ENCODE measurements around the gene PRG2.

Gene PRG2, protein sequence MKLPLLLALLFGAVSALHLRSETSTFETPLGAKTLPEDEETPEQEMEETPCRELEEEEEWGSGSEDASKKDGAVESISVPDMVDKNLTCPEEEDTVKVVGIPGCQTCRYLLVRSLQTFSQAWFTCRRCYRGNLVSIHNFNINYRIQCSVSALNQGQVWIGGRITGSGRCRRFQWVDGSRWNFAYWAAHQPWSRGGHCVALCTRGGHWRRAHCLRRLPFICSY

DNA sequence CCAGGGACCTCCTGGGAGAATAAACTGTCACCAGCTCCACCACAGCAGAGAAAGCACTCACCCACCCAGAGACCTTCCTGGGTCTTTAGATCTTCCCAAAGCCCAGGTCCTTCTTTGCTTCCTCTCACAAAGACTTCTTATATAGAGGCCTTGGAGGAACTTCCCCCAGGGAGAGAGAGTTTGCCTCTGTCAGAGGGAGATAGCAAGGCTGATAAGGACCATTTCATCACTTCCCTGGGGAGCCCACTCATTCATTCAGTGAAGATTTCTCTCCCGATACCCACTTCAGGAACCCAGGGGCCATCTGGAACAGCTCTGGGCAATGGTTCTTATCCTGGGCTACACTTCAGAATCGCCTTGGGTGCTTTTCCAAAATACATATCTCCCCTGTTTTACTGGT, at the start of gene PRG2:
PRG2 (minus strand) TSS at position 116 of the 400 bp plus-strand sequence. CDS start 706 bp downstream, outside the sequence.
- no peak for DNase-seq

DNA sequence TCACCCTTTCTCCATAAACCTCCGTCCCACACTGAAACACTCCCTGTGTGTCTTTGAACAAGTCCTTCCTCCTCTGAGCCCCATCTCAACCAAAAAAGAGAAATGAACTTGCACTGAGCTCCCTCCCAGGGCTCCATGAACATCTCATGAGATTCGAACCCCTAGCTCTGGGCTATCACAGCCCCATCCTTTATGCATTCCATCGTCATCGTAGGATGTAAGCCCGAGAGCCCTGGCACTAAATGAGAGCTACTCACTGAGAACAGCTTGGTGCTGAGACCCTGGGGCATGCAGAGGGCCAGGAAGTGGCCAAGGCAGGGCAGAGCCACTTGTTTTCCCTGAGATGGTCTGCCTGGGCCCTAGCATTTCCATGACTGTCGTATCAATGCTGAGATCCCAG, 49.3 kb upstream of the PRG2 start:
- no peak for DNase-seq

DNA sequence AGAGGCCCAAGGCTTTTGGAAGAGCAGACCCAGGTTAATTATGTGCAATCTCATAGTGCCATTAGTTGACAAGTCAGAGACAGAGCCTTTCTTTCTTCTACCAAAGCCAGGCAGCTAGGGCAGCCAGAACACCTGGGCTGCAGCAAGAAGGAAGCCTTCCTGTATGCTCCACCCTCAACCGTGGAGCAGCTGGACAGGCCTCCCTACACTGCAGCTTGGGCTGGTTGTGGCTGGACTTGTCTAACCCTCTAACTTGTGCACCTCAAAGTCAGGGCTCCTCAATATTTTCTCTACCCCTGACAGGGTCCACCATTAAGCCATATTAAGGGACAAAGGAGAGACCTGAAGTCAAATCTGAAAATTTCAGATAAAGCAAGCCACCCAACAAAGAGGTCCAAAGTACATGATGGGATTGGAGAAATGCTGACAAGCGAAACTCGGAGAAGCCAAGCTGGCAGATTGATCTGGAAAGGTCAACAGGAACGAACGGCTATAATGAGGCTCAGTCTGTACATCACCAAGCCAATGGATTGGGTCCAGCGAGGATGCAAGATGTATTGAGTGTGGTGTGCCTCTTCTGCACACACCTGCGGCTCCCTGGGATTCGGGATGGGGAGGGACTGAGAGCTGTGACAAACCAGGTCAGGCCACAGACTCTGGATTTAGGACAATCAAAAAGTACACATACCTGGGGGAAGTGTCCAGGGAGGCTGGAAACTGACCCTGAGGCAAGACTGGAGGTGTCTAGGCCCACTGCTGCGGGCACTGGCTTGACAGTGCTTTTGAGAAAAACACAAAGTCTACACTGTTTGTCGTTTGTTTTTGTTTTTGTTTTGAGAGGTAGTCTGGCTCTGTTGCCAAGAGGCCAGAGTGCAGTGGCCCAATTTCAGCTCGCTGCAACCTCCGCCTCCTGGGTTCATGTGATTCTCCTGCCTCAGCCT, 48.2 kb upstream of the PRG2 start:
- DNase-seq, result no peak

DNA sequence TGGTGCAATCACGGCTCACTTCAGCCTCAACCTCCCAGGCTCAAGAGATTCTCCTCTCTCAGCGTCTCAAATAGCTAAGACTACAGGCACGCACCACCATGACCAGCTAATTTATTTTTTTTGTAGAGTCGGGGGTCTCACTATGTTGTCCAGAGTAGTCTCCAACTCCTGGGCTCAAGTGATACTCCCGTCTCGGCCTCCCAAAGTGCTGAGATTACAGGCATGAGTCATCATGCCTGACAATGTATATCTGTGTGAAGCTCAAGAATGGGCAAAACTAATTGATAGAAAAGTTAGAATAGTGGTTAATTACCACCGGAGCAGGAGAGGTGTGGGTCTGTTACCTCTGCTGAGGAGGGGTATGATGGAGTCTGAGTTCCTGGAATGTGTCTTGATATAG, 45.6 kb upstream of the PRG2 start:
- no peak for DNase-seq

DNA sequence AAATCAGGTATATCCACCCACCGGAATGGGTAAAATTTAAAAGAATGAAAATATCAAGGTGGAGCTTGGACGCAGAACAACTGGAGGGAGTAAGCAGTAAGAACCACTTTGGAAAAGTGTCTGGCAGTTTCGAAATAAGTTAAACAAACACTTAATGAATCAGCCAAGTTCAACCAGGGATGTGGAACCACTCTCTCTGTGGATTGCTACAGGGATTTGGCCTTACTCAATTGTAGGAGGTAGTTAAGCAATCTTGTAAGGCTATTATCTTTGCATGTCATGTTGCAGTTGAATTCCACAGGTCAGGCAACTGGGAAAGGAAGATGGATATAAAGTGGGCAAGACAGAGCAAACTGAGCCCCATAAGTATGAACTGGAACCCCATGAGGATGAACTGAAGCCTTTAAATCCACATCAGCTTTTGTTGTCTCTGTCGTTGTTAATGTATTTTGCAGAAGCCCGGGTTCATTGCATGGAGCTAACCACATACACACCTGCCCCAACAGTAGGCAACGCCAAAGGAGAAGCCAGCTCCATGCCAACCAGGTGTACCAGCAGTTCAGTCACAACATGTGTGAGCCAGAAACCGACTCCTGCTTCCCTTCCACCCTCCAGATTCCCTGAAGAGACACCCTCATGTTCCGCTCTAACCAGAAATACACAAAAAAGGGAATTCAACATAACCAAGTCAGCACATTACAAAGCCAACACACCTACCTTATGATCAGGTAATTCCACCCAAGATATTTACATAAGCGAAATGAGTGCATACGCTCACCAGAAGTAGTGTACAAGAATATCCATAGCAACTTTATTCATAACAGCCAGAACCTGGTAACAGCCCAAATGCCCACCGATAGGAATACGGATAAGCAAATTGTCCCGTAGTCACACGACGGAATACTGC, 44.4 kb upstream of the PRG2 start:
- no peak for DNase-seq

DNA sequence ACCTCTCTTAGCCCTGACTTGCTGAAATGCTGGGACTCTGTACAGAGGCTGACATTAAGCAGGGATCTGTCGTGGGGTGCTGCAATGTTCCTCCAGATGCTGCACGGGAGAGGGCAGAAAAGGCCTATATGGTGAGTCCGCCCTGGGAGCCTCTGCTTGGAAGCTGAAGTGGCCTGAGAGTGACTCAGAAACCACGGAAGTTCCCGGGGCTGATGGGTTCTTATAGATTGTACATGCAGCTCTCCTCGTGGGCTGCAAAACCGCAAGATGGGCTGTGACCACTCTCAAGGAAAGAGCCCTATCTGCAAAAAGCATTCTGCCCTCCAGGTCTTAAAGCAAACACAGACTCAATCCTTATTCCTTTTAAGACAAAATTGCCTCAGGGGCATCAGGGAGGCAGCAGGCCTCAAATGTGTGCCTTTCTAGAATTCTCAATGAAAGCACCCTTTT, 42.3 kb upstream of the PRG2 start:
- no peak for DNase-seq

DNA sequence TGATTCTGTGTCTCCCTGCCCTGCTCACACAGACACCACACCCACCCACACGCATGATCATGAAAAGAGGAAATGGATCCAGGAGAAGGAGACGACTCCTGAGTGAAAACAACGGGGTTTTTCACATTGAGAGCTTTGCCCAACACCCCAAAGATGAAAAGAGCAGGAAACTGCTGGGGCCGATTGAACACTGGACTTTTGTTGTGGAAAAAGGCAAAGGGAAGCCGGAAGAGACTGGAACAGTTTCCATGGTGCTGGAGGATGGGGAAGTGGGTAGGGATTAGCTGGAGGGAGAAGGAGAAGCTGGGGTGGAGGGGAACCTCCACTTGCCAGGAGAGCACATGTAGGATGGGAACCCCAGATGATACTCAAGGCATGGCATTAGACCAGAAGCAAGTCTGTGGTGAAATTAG, 41.7 kb upstream of the PRG2 start:
- DNase-seq, result no peak

DNA sequence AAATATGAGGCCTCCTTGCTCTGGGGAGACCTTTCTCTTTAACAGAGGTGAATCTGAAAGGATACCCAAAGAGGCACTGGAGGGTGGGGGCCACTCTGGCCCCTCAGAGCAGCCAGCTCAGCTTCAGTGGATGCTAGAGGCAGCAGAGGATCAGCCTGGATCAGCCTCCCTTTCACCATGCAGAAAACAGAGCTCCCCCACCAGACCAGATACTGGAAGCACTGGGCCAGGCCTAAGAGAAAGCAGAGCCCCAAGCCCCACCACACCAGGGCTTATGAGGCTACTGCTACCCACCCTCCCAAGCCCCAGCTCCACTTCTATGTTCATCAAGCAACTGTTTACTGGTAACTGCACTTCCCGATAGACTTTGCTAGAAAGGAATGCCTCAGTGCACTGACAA, 40.5 kb upstream of the PRG2 start:
- no peak for DNase-seq

DNA sequence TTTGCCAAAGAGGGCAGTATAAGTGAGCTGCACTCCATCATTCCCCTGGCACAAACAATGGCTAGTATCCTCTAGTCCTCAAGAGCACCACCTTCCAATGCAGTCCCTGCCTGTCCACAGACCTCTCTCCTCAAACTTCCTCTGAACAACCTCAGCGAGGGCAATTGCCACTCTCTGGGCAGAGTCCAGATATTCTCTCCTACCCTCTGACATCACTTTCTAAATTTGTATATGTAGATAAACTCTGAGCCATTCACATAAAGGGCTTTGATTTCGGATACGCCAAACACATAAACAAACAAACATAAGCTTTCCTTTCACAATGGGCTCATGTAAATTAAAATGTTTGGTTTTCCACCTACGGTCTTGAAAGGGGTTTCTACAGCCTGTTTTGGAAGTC, 39.5 kb upstream of the PRG2 start:
- DNase-seq, result no peak

DNA sequence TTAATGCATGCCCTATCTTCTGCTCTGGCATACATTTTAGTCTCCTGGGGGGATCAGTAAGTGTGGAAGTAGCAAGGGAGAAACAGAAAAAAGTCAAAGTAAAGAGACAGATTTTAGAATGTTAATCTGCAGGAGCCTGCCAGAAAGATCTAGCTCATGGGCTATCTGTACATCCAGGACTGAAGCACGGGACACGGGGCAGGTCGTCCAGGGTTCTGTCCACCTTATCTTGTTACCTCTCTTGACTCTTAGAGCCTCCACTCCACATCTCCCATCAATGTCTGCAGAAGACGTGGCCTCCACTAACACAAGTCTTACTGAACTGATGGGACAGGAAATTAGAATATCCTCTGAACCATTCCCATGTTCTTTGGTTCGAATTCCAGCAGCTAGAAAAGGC, 38.2 kb upstream of the PRG2 start:
- DNase-seq, result no peak

DNA sequence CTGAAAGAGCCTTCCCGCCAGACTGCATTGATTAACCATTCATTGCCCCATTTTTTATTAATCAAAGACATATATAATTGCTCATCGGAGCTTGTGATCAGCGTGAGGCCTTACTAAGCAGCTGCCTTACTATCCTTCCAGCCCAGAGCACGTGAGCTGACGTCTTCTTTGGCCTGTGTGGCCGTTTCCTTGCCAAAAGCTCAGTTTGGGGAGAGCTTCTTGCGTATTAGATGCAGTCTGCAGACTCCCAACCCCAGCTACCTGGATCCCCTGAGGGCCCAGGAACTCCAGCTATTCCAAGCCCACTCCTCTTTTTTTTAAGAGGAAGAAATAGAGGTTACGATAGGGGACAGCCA, 37.3 kb upstream of the PRG2 start:
- no peak for DNase-seq

DNA sequence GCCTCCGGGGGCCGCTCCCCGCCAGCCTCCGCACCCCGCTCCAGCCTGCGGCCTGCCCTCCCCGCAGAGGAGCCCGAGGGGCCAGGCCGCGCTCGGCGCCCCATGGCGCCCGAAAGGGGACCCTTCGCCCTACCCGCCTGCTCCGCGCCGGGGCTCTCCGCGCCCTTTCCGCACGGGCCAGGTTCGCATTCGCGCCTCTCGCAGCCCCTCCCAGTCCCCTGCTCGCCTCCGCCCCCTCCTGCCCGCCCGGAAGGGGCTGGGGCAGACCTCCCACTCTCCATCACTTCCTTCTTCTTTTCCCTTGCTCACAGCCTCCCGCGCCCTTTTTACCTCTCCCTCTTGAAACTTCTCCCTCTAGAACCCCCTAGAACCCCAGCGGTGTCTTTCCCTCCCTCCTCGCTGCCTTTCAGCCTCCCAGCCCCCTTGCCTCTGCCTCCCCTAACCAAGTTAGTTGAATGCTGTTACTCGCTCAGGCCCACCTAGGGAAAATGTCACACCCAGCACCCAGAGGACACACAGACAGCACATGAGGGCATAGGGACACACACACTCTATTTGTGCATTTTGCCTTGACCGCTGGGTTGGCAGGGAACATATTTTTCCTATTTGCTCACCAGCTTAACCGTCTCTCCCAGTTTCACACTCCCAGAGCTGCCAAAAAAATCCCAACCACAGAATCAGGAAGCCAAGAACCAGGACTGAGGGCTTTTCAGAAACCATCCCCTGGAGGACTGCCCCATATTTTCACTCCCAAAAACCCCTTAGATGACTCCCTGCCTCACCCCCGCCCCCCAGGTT, 36.7 kb upstream of the PRG2 start, which contains the start of gene SLC43A3:
SLC43A3 (minus strand) TSS at position 193 of the 798 bp plus-strand sequence. CDS start 949 bp downstream, outside the sequence.
- no peak for DNase-seq

DNA sequence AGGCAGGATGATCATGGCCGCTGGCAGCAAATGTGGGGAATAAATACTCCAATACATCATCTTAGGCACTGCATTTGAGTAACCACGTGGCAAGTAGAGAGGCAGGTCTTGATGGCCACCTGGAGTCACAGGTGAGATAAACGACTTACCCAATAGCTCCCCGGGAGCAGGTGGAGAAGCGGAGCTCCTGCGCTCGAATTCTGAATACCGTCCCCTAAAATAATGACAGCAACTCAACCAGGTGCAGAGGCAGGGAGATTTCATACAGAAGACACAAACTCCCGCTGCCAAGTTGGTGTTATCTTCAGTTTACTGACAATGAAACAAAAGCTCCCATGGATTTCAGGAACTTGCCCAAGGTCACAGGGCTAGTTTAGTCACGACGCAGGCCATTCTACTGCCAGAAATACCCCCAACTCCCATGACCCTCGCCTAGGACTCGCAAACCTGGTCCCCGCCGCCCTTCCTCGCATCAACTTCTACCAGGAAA, 36.0 kb upstream of the PRG2 start:
- no peak for DNase-seq

DNA sequence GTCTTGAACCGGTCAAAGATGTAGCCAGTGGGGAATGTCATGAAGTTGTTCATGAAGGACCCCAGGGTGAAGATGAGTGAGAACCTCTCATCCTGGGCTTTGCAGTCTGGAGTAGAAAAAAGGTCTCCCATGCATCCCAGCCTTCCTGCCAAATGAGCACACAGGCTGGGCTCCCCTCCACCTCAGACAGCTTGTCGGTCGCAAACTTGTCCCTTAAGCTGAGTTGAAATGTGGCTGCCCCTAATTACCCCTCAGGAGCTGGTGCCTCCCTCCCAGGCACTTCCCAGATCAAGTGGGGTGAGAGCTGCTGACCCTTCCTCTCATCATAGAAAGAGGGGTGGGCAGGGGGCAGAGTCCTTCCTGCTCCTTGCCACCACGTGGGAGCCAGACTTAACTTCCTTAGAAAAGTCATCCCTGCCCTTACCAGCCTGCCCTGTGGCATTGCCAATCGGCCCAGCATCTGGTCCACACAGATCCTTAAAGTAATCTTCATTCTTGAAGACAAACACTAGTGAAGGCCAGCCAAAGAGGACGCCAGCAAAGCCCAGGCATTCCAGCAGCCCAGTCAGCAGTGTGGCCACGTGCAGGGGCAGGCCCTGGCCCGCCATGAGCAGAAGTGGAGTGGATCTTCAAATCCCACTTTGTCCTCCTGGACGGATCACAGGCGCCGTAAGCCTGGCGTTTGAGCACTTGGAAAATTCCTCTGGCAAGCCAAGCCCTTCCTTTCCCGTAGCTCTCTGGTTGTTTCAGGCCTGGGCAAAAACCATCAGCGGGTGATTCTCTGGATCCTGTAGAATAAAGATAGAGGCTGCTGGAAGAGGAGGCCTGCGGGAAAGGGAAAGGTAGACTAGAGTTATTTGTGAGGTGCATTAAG, 35.4 kb upstream of the PRG2 start:
- DNase-seq, result no peak

DNA sequence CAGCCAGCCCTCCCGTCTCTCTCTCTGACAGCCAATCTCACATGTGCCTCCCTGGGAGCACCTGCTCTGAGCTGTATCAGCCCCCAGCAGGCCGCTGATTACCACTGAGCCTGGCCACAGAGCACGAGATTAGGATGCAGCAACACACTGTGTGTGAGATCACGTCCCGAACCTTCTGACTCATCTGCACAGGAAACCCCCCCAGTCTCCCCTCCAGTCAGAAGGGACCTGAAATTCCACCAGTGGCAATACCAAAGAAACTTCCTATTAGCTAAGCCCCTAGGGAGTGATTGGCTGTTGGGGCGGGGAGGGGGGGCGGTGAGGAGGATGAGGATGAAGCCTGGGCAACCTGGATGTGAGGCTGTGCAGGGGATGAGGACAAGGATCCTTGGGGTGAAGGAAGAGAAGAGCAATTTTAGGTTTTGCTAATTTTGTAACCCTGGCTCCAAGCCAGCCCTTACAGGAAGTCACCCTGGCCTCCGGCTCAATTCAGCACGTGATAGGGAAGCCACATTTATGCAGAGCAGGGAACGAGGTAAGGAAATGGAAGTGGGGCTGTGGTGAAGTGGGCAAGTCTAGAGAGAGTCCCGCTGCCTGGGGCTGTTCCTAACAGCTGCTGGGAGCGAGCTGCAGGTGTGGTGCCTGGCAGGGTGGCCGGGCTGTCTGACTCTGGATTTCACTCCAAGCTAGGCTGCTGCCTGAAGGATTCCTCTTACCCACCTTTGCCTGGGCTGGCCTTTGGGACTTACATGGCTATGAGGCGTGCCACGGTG, 34.5 kb upstream of the PRG2 start:
- DNase-seq, result peak; percentile 8

DNA sequence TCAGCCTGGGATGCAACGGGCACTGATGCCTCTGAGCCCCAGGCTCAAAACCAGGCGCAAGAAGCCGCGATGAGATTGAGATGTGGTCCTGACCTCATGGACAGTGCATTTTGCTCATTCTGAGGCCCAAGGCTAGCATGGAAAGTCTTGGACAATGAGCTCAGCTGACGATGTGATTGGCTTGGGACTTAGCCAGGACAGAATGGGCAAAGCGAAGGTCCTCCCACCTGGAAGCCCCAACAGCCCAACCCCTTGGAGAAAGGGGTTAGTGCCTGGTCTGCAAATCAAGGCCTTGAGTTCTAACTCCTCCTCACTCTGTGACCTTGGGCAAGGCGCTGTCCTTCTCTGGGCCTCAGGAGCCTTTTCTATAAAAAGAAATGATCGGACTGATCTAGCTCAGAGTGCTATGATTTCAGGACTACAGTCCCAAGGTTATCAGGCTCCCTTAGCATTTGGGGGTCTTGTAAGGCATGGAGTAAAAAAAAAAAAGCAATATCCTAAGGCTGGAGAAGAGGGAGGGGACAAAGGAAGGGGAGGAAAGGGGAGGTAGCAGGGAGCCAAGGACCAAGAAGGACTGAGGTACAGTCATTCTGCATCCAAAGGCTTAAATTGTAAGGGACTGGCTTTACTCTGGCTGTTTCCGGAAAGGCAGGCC, 33.8 kb upstream of the PRG2 start:
- DNase-seq, result no peak

DNA sequence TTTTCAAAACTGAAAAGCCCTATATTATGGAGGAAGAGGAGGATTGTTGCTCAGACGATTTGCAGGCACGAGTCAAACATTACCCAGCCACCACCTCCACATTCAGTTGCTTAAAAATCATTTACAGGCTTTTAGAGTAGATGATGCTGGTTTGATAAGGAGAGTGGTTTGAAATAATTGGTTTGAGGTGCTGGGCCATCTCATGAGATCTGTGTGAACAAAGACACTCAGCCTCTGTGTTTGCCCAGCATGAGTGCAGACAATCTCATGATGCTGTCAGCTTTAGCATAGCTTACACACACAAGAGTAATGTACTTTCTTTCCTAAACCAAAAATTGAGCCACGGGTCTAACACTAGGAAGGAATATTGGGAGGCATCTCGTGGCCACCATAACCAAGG, 32.2 kb upstream of the PRG2 start:
- DNase-seq, result no peak

DNA sequence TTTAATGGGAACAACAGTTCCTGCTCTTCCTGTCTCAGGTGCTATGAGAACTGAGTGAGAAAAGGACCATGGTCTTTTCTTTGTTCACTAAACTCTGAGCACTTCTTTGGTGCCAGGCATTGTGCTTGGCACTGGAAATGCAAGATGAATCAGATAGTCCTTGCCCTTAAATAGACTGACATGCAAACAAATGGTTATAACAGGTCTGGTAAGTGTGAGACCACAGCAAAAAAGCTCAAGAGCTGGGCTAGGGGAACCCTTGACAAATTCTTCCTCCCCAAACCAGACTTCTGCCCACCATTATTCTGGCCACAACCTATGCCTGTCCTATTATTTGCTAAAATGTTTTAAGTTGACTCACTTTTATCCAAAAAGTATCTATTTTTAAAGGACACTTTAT, 31.4 kb upstream of the PRG2 start:
- DNase-seq, result no peak

DNA sequence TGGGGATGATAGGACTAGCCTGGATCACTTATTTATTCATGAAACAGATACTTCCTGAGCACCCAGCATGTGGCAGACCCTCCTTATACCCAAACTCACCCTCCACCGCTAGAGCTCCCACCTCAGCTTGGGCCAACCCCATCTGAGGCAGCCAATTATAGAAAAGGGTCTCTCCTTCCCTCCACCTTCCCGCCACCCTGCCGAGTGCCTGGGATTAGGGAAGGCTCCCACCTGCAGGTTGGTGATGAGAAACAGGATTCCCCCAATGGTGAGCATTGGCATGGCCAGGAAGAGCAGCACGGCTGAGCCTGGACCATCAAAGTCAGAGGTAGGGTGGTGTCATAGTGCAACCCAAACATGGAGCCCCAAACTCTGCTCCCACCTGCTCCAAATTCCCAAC, 30.6 kb upstream of the PRG2 start:
- no peak for DNase-seq

DNA sequence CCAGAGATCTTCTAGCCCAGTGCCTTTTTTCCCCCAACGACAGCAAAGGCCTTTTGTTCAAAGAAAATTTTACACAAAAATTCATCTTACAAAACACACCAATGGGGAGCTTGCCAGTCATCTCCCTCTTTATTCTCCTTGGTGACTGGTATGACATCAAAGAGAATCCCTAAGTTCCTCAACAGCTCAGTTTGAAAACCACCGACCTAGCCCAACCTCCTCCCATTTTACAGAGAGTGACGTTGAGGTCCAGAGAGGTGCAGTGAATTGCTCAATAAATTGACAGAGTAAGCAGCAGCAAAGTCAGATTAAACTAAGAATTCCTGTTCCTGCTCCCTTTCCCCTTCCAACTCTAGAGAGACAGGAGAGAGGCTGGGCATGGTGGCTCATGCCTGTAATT, 28.7 kb upstream of the PRG2 start:
- DNase-seq, result no peak
